Urinary bladder (tissue), 4 donors: Measurements from ENCODE around the gene GALNT14. TPM values are rescaled to one million over a fixed set of nuclear protein-coding genes. Genes with fewer than 3 reads are reported as not detected.
A peak's percentile ranks its signal among the peaks of the same experiment; 100 is the strongest.

Experiments used
- DNase-seq: peaks from one replicate; pipeline ENCODE4 v3.0.0-alpha.2; 2015; ENCODE audit errors: extremely low spot score
- H3K27ac ChIP-seq: one replicate; pipeline ENCODE4 v1.5.1; 2013; ENCODE audit warnings: low read depth, mild to moderate bottlenecking, moderate library complexity
- H3K36me3 ChIP-seq: one replicate; pipeline ENCODE4 v1.6.1; 2013; ENCODE audit warnings: mild to moderate bottlenecking, moderate library complexity; ENCODE audit not compliant: insufficient read depth
- H3K4me1 ChIP-seq: one replicate; pipeline ENCODE4 v1.6.1; 2013; ENCODE audit warnings: mild to moderate bottlenecking, moderate library complexity; ENCODE audit not compliant: insufficient read depth
- H3K4me3 ChIP-seq: one replicate; pipeline ENCODE4 v1.5.1; 2013; ENCODE audit warnings: low read depth, low read length
- WGBS: extraction: QIAGEN DNeasy Blood & Tissue Kit; methylation state at CpG from one replicate; pipeline ENCODE4 v1.1.7; 2013; 5-methylcytosine and 5-hydroxymethylcytosine counted together
- polyA plus RNA-seq: library from polyadenylated mRNA; stranded (reverse); fragments of 200-250 nt; gene quantifications from one replicate; pipeline ENCODE4 v1.2.3, GENCODE V29; 2013
- total RNA-seq: library from RNA; depleted of rRNA; stranded (reverse); fragments of >200 nt; gene quantifications from one replicate; pipeline ENCODE4 v1.2.3, GENCODE V29; 2014
- donor health status: healthy with polysubstance abuse.
- donor health status: healthy.

Gene GALNT14
- total and polyA plus RNA-seq, 2 donors: 1.1 to 2.9 TPM

- DNase-seq: no peak
- H3K27ac ChIP-seq: no peak overlapping the region
- 55% methylated on average over 5 of the region's 5 CpGs for WGBS
- H3K4me1 ChIP-seq: no peaks in the 10 kb centered on the region
- H3K36me3 ChIP-seq: no peaks in the 10 kb centered on the region
- H3K4me3 ChIP-seq: no peak overlapping the region
Measured at GRCh38 chr2:31147645-31148044, 9.4 kb upstream of the GALNT14 start.

DNA sequence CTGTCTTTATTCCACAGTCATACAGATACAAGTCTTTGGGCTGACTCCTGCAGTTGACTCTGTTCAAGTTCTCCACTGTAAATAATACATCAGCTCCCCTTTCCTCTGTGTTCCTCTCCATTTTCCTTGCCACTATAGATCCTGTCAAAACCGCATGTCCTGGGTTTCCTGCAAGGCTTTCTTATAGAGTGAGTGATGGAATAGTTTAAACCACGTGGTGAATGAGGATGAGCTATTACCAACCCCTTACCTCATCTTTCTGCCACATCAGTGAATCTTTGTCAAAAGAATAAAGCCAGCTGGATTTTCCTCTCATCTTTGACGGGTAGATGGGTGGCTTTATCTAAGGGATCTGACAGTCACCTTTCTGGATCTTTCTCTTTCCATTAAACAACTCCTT is 3.9 kb upstream of the GALNT14 start:
- 45% methylated on average over 3 of the region's 3 CpGs for WGBS
- H3K4me1 ChIP-seq: peaks cover 3% of the 10 kb centered on the region

GRCh38 chr2:31141443-31142085 is 3.3 kb upstream of the GALNT14 start:
- Histone ChIP-seq H3K4me1 (peaks cover 3% of the 10 kb centered on the region), H3K27ac (no peak overlapping the region), H3K36me3 (no peaks in the 10 kb centered on the region), H3K4me3 (no peak overlapping the region)
- 75% methylated on average over 15 of the region's 15 CpGs for WGBS
- no peak for DNase-seq

More for the DNA sequence above, 3.9 kb upstream of the GALNT14 start:
- Histone ChIP-seq H3K27ac (no peak overlapping the region), H3K36me3 (no peaks in the 10 kb centered on the region), H3K4me3 (no peak overlapping the region)
- DNase-seq: no peak

- no peak for DNase-seq
- Histone ChIP-seq H3K36me3 (no peaks in the 10 kb centered on the region), H3K27ac (no peak overlapping the region), H3K4me3 (no peak overlapping the region), H3K4me1 (peaks cover 3% of the 10 kb centered on the region)
- 92% methylated on average over 8 of the region's 8 CpGs for WGBS
Measured at GRCh38 chr2:31140151-31140550, 1.9 kb upstream of the GALNT14 start.

GRCh38 chr2:31139671-31140070 is 1.4 kb upstream of the GALNT14 start:
- H3K4me3 ChIP-seq: no peak overlapping the region
- H3K36me3 ChIP-seq: no peaks in the 10 kb centered on the region
- peaks cover 3% of the 10 kb centered on the region for H3K4me1 ChIP-seq
- no peak for DNase-seq
- 96% methylated on average over 4 of the region's 4 CpGs for whole genome bisulfite sequencing
- no peak overlapping the region for H3K27ac ChIP-seq

DNA sequence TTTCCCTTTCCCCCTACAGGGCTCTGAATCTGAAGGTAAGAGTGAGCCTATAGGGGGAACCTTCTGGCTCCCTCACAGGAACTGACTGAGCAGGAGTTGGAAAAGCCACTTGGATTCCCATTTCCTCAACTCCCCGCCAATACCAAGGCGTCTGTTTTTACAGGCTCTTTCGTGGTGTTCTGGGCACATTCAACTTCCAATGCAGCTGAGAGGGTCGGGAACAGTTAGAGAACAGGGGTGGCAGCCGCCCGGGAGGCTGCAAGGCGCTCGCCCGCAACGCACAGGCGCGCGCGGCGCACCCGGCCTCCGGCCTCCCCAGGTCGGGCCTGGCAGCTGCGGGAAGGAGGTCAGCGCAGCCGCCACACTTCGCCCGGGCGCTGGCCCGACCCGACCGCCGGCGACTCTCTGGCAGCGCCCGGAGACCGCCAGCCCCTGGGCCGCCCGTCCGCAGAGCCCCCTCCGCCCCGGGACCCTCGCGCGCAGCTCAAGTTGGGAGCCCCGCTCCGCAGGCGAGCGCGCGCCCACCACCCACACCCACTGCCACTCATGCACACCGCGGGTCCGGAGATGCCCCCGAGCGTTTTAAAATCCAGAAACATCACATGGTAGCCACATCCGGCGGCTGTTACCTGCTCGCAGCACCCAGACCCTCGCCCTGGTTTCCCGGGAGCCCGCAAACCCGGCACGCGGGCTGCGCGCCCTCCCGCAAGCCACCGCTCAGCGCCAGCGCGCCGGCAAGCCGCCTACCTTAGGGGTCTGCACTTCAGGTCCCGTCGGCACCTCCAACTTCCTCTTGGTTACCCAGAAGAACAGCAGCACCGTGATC is 816 bp downstream of the GALNT14 start:
- Histone ChIP-seq H3K27ac (no peak overlapping the region), H3K36me3 (no peaks in the 10 kb centered on the region), H3K4me1 (peaks cover 3% of the 10 kb centered on the region), H3K4me3 (peak overlapping the region; percentile 43)
- under 1% methylated on average over 72 of the region's 72 CpGs for WGBS
- no peak for DNase-seq

DNA sequence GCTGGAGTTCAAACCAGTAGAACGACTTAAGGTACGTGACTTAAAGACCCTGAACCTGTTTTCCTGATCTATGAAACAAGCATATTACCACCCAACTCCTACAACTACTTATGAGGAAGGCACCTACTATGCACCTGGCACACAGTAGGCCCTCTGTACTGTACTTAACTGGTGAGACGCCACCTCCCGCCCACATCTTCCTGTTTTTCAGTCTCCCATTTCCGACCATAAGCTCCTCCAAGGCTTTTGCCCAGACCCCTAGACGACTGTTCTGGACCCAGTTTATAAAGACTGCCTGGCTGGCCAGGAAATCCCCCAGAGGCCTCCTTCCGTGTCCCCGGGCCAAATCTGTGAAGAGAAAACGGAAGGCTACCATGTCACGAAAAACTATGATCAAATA is 1.5 kb downstream of the GALNT14 start:
- 40% methylated on average over 10 of the region's 10 CpGs for WGBS

DNA sequence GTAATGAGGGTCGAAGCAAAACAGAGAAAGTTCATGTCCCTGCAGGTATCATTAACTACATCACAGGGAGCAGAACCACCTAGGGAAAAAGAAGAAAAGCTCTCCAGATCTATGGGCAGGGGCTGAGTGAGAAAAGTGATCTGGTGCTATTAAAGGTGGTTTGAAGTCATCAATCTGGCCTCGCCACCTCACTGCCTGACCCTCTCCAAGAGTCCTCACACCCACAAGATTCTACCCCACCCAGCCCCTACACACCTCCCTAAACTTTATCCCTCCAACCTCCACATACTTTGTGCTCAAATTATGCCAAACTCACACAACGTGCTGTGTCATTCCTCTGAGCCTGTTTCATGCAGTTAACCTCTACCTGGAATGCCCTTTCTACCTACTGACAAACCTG is 2.2 kb downstream of the GALNT14 start:
- DNase-seq: no peak
- H3K36me3 ChIP-seq: no peaks in the 10 kb centered on the region
- 55% methylated on average over 3 of the region's 3 CpGs for WGBS
- peaks cover 3% of the 10 kb centered on the region for H3K4me1 ChIP-seq
- H3K27ac ChIP-seq: no peak overlapping the region
- no peak overlapping the region for H3K4me3 ChIP-seq

More for the DNA sequence above, 1.5 kb downstream of the GALNT14 start:
- H3K27ac ChIP-seq: no peak overlapping the region
- H3K4me3 ChIP-seq: no peak overlapping the region
- H3K4me1 ChIP-seq: peaks cover 3% of the 10 kb centered on the region
- no peaks in the 10 kb centered on the region for H3K36me3 ChIP-seq
- no peak for DNase-seq

DNA sequence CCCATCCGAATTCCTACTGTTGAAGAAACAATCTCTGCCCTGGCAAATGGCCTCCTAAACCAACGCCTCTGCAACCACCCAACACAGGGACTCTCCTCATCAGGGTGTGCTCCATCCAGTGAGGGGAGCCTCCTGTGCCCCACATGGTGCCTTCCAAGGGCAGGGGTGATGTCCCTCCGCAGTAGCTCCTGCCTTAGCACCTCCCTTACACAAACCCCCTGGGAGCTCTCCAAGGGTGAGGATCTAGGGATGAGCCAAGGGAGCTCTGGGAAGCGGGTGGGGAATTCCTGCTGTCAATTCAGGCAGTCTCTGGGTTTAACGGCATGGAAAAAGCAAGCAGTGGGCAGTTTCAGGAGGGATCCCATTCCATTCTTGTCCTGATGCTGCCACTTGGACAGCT is 3.8 kb downstream of the GALNT14 start:
- DNase-seq: no peak
- H3K27ac ChIP-seq: no peak overlapping the region
- no peak overlapping the region for H3K4me3 ChIP-seq
- peaks cover 3% of the 10 kb centered on the region for H3K4me1 ChIP-seq
- WGBS: 76% methylated on average over 5 of the region's 5 CpGs
- no peaks in the 10 kb centered on the region for H3K36me3 ChIP-seq

- H3K4me3 ChIP-seq: no peak overlapping the region
- 84% methylated on average over 5 of the region's 5 CpGs for WGBS
- DNase-seq: no peak
- no peak overlapping the region for H3K27ac ChIP-seq
- no peaks in the 10 kb centered on the region for H3K36me3 ChIP-seq
- peaks cover 1% of the 10 kb centered on the region for H3K4me1 ChIP-seq
Measured at GRCh38 chr2:31132786-31133185, 5.5 kb downstream of the GALNT14 start.

DNA sequence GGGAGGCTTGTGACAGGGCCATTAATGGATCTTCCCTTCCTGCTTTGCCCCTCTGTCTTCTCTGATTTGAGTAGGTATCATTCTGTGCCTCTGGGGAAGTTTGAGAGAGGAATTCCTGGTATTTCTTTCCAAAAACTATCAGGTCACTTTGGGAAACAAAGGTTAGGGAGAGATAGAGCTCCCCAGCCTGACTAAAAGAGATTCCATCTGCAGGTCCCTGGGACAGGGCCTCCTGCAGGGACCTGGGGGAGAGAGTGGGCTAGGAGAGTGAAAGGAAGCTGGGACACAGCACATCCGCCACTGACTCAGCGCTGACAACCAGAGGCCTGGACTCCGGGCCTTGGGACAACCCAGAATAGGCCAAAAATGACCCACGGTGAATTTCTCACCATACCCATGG is 6.4 kb downstream of the GALNT14 start:
- whole genome bisulfite sequencing: 74% methylated on average over 4 of the region's 4 CpGs
- H3K27ac ChIP-seq: no peak overlapping the region
- no peak overlapping the region for H3K4me3 ChIP-seq
- no peaks in the 10 kb centered on the region for H3K36me3 ChIP-seq
- H3K4me1 ChIP-seq: no peaks in the 10 kb centered on the region
- no peak for DNase-seq

GRCh38 chr2:31129375-31130171 is 8.7 kb downstream of the GALNT14 start:
- H3K27ac ChIP-seq: no peak overlapping the region
- H3K4me3 ChIP-seq: no peak overlapping the region
- no peak for DNase-seq
- no peaks in the 10 kb centered on the region for H3K36me3 ChIP-seq
- H3K4me1 ChIP-seq: no peaks in the 10 kb centered on the region
- WGBS: 41% methylated on average over 6 of the region's 6 CpGs

DNA sequence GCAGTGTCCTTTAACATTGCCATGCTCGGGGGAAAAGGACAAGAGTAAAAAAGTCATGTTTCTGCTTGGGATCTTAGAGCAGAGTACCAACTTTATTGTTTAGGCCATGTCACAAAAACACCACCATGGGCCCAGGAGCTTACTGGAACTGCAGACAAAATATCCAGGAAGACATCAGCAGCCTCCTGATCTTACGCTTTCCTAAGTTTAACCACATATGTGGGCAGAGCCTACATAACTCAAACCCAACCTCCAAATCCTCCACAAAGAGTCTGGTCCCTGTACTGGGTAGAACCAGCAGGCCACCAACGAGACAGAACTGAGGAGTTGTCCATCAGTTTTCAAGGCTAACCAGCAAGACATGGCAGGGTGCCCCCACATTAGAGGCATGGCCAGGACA is 10.3 kb downstream of the GALNT14 start:
- WGBS: 76% methylated on average over 3 of the region's 3 CpGs
- no peak for DNase-seq
- no peaks in the 10 kb centered on the region for H3K4me1 ChIP-seq

More for the DNA sequence above, 10.3 kb downstream of the GALNT14 start:
- H3K4me3 ChIP-seq: no peak overlapping the region
- H3K36me3 ChIP-seq: no peaks in the 10 kb centered on the region
- H3K27ac ChIP-seq: no peak overlapping the region
